DOHH2 (cell line): ENCODE measurements around the gene PDGFD.

Experiments
- EZH2phosphoT487 ChIP-seq: fragments of 200-600 bp; sonication (generic); IDR thresholded peaks from 2 replicates; pipeline ENCODE4 v1.6.1; 2017; ENCODE audit warnings: borderline replicate concordance, mild to moderate bottlenecking, antibody characterized with exemption, low read length, moderate library complexity, mixed read lengths
- TF ChIP-seq, protein P1 (sequence below): fragments of 200-600 bp; sonication (generic); IDR thresholded peaks from one replicate; pipeline ENCODE4 v1.5.1; 2014; ENCODE audit warnings: antibody characterized with exemption, mild to moderate bottlenecking, low read depth, low read length; ENCODE audit not compliant: poor library complexity, severe bottlenecking

DNA sequence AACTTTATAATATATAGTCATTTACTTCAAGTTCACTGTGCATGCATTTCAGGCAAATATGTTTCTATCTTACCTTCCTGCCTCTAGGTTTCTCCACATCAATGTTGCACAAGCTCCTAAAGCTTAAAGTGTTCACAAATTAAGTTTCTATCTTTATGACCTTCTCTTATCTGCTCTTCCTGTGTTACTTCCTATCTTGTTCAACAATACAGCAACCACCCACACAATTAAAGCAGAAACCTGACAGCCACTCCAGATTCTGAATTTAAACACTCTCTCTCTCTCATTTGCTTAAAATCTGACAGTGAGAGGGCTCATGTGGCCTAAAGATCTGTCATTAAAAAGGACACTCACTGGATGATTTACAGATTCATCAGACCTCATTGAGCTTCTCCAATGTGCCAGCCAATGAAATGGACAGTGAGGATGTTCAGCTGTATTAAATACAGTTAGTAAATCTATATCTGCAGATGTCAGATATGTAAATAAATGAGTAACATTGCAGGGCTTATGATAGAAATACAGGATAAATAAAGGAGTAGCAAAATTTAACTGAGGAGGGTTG, 10.9 kb downstream of the PDGFD start:
- TF ChIP-seq, protein P1, sequence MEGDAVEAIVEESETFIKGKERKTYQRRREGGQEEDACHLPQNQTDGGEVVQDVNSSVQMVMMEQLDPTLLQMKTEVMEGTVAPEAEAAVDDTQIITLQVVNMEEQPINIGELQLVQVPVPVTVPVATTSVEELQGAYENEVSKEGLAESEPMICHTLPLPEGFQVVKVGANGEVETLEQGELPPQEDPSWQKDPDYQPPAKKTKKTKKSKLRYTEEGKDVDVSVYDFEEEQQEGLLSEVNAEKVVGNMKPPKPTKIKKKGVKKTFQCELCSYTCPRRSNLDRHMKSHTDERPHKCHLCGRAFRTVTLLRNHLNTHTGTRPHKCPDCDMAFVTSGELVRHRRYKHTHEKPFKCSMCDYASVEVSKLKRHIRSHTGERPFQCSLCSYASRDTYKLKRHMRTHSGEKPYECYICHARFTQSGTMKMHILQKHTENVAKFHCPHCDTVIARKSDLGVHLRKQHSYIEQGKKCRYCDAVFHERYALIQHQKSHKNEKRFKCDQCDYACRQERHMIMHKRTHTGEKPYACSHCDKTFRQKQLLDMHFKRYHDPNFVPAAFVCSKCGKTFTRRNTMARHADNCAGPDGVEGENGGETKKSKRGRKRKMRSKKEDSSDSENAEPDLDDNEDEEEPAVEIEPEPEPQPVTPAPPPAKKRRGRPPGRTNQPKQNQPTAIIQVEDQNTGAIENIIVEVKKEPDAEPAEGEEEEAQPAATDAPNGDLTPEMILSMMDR: no peak
- TF ChIP-seq EZH2phosphoT487: no peak
